ENCODE measurements around the gene PTPRM.

DNA sequence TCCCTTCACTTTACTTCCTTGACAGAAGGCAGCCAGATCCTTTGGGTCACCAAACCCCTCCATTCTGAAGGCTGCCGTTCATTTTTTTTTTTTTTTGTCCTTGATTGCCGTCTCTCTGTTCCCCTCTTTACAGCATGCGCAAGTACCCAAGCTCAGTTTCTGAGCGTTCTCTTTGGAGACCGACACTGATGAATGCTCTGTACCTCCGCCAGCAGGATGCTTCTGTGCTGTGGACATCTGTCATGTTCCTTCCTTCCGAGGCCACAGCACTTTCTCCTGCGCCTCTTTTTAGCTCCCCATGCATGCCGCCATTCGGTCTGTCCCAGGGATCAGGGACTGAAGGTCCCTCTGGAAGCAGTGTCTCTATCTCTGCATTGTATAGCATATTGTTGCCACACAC, 763.5 kb downstream of the PTPRM start:
- TF ChIP-seq TAF1 (IDR thresholded peaks at IDR 0.05; ENCODE audit: borderline replicate concordance, low read depth, low read length): no peak
- no peak for TF ChIP-seq POLR2AphosphoS5 (IDR thresholded peaks at IDR 0.05; ENCODE audit: low read depth, low read length)

Measured in GM12892 (cell line).